ENCODE results near the gene WEE1.
"Not testable (repeated sequence)": the region's sequence is repeated elsewhere in the genome, so short reads cannot be mapped to it uniquely, and the experiment has no call there.

- TF ChIP-seq POLR2A (IDR thresholded peaks at IDR 0.05; ENCODE audit: low read length); GATA1 (IDR thresholded peaks at IDR 0.05; ENCODE audit: low read depth, low read length): not testable (repeated sequence)
Observed at GRCh38 chr11:9603214-9603613, 29.7 kb downstream of the WEE1 start.

Measured in erythroblast (primary cell).